Measurements from ENCODE around the gene GPR65. TPM values are rescaled to one million over a fixed set of nuclear protein-coding genes. Genes with fewer than 3 reads are reported as not detected.

The GPR65 gene
- total and polyA plus RNA-seq, 5 experiments from 2014 or later, result 11.4 to 27.3 (median 12.0) TPM

DNA sequence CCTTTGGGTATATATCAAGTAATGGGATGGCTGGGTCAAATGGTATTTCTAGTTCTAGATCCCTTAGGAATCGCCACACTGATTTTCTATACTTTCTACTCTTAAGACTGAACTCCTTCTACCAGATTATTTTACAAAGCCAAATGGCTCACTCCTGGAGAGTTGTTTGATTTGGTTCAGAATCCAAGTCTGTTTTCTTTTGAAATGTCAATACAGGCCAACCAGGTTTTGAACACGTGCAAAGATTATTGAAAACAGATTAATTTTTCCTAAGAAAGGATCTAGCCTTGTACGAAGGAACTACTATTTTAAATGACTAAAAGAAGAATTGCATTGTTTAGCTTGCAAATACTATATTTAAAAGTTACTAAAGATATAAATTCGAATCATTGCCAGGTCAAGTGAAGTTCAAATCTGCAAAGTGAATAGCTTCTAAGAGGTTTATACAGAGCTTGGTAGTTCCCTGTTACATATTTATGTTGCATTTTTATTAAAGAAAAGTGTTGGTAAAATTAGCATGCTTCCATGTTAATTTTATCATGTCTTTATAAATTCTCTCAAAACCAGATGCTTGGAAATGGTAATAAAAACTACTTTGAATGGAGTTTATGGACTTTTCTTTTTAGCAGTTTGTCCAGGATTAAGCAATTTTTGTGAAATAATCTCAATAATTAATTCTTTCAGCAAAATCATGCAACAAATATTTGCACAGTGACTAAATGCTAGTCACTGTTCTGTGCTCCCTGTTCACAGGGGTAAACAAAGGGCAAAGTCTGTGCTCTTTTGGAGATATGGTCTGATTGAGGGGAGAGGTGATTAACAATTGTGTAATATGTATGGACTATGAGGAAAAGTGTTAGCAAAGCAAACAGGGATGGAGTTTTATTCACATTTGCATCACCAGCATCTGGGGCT is 38.9 kb downstream of the GPR65 start:
- no peak for DNase-seq
- ATAC-seq, result no peak
- Mint-ChIP-seq H3K9me3 (no peaks in the 10 kb centered on the region), H3K36me3 (peaks cover 0 to 7% (median 0%) of the 10 kb centered on the region in 3 donors), H3K27me3 (peaks cover 0 to 6% (median 0%) of the 10 kb centered on the region in 5 donors), H3K4me1 (peaks cover 0 to 7% (median under 1%) of the 10 kb centered on the region in 4 donors), H3K27ac (no peak overlapping the region), H3K4me3 (no peak overlapping the region)
- POLR2A ChIA-PET, result no interaction called here

DNA sequence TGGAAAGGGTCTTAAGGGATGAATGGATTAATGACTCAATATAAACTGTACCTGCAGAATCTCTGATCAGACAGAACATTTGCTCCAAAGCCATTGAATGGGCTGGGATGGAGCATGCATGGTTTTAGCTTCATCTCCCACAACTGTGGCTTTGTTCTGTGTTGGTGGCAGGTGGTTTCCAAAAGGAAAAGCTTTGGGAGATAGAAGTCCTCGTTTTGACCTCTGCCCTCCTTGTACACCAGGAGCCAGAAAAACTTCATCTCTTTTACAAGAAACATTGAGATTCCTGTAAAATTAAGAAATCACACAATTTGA is 39.5 kb downstream of the GPR65 start:
- Mint-ChIP-seq H3K9me3 (no peaks in the 10 kb centered on the region), H3K27ac (no peak overlapping the region), H3K36me3 (peaks cover 0 to 7% (median 0%) of the 10 kb centered on the region in 3 donors), H3K4me1 (peaks cover 0 to 2% (median under 1%) of the 10 kb centered on the region in 4 donors), H3K27me3 (peaks cover 0 to 6% (median 0%) of the 10 kb centered on the region in 5 donors), H3K4me3 (no peak overlapping the region)
- ATAC-seq, result no peak
- POLR2A ChIA-PET, result no interaction called here
- DNase-seq, result no peak

DNA sequence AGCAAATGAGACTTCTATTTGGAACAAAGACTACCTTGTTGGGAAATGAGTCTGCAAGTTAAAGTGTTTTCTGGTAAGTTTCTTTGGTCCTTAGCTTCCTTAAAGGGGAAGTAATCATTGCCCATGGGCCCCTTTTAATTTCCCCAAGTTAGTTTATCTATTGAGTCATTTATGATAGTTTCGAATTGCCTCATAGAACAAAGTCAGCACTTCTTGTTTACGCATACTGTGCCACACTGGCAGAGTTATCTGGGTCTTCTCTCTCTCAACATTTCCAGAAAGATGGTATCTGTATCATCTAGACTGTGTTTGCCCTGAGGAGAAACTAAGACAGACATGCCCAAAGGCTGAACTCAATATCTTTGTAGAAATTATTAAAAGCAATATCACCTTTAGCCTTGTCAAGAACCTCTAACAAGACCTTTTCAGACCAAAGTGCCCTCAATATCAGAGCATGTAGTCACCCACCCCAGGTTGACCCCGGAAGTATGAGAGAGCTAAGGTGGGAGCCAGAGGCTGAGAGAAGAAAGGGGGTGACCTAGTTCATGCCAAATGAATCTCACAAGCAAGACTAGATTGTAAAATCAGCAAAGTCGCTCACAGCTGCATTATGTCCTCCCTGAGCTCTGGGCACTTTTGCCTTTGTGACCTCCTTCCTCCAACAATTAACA is 40.0 kb downstream of the GPR65 start:
- peaks cover 0 to 7% (median 0%) of the 10 kb centered on the region in 3 donors for H3K36me3 Mint-ChIP-seq
- H3K4me1 Mint-ChIP-seq, result peaks cover 0 to 4% (median 1%) of the 10 kb centered on the region in 4 donors
- H3K27me3 Mint-ChIP-seq, result peaks cover 0 to 6% (median 0%) of the 10 kb centered on the region in 5 donors
- ATAC-seq, result no peak
- H3K27ac Mint-ChIP-seq, result peak overlapping the region in 1 of 10 donors; percentile 50
- H3K4me3 Mint-ChIP-seq, result no peak overlapping the region
- DNase-seq, result no peak
- POLR2A ChIA-PET, result no interaction called here
- no peaks in the 10 kb centered on the region for H3K9me3 Mint-ChIP-seq

DNA sequence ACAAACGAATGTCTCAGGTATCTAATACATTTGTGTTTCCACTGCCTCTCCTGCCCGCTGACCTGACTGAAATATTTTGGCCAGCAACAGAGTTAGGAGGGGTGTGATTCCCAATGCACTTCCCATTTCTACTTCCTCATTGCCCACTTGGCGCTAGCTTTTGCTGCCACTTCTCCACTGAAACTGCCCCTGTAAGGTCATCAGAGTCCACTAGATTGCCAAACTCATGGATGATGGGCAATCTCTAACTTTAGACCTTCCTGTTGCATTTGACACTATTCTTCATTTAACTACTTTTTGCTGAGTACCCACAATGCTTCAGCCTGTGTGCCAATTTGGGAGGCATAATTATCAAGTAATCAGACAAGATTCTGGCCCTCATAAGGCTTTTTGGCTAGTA is 40.8 kb downstream of the GPR65 start:
- no peak overlapping the region for H3K27ac Mint-ChIP-seq
- POLR2A ChIA-PET, result no interaction called here
- no peaks in the 10 kb centered on the region for H3K9me3 Mint-ChIP-seq
- H3K4me3 Mint-ChIP-seq, result no peak overlapping the region
- DNase-seq, result no peak
- peaks cover 0 to 7% (median 0%) of the 10 kb centered on the region in 3 donors for H3K36me3 Mint-ChIP-seq
- H3K4me1 Mint-ChIP-seq, result peaks cover 0 to 12% (median 4%) of the 10 kb centered on the region in 4 donors
- peaks cover 0 to 6% (median 0%) of the 10 kb centered on the region in 5 donors for H3K27me3 Mint-ChIP-seq
- no peak for ATAC-seq

DNA sequence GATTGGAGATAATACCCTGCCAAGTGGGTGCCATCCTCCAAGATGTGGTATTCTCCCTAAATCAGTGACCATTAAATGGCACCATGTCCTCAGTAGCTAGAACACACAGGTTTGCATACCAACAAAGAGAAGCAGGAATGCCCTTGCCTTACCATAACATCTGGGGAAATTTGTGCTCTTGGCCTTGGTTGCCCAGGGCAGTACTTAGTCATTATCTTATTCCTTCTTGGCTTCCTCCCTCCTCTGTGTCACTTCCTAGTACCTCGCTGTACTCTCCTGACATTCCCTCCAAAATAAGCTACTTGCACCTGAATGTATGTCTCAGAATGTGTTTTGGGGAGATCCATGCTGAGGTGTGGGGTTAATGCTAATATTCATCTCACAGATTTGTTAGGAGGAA is 43.4 kb downstream of the GPR65 start:
- H3K27ac Mint-ChIP-seq, result no peak overlapping the region
- peaks cover 0 to 8% (median 1%) of the 10 kb centered on the region in 9 donors for H3K9me3 Mint-ChIP-seq
- peaks cover 0 to 9% (median 6%) of the 10 kb centered on the region in 3 donors for H3K36me3 Mint-ChIP-seq
- ATAC-seq (no peak), DNase-seq (no peak)
- no peak overlapping the region for H3K4me3 Mint-ChIP-seq
- H3K4me1 Mint-ChIP-seq, result peaks cover 0 to 14% (median 4%) of the 10 kb centered on the region in 4 donors
- POLR2A ChIA-PET, result interaction anchor here (1.0 kb wide), 1 partner anchor 17 kb away, joined by 4 read pairs; no protein-coding TSS in a partner anchor
- peaks cover 0 to 6% (median 0%) of the 10 kb centered on the region in 5 donors for H3K27me3 Mint-ChIP-seq

DNA sequence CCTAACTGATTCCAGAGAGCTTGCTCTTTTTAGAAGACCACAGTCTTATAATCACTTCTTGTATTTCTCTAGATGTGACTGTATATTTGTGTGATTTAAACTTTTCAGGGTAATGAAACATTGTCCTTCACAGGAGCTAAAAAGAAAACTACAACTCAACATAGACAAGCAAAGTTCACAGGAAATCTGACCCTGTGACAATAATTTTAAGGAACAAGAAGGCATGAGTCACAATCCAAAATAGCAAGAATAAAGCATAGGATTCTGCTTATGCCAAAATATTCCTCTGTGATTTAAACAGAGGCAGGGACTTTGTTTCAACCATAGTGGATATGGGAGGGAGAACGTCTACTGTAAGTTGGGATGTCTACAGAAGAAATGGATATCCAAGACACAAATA is 44.3 kb downstream of the GPR65 start:
- ATAC-seq (no peak), DNase-seq (no peak)
- H3K27me3 Mint-ChIP-seq, result peaks cover 0 to 6% (median 0%) of the 10 kb centered on the region in 5 donors
- peaks cover 0 to 17% (median 2%) of the 10 kb centered on the region in 9 donors for H3K9me3 Mint-ChIP-seq
- peak overlapping the region in 1 of 10 donors; percentile 17 for H3K27ac Mint-ChIP-seq
- no peak overlapping the region for H3K4me3 Mint-ChIP-seq
- H3K36me3 Mint-ChIP-seq, result peaks cover 0 to 14% (median 10%) of the 10 kb centered on the region in 3 donors
- H3K4me1 Mint-ChIP-seq, result peaks cover 0 to 12% (median 4%) of the 10 kb centered on the region in 4 donors
- POLR2A ChIA-PET, result interaction anchor here (1.0 kb wide), 1 partner anchor 16 kb away, joined by 4 read pairs; no protein-coding TSS in a partner anchor

DNA sequence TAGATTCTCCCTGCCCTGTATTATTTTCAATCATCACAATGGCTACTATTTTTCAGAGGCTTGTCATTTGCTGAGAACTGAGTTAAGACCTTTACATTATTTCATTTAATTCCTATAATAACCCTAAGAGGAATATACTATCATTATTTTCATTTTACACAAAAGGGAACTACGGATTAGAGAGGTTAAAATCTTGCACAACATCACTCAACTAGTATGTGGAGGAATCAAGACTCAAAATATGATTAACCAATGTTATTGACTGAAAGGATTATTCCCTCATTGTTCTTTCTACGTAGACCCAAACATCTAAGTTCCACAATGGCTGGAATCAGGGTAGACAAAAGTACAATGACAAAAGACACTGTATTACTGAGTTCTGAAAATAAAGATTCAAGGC is 45.0 kb downstream of the GPR65 start:
- Mint-ChIP-seq H3K4me3 (no peak overlapping the region), H3K9me3 (peaks cover 0 to 18% (median 2%) of the 10 kb centered on the region in 9 donors), H3K27me3 (peaks cover 0 to 6% (median 0%) of the 10 kb centered on the region in 5 donors), H3K4me1 (peaks cover 0 to 12% (median 4%) of the 10 kb centered on the region in 4 donors), H3K36me3 (peaks cover 0 to 14% (median 10%) of the 10 kb centered on the region in 3 donors), H3K27ac (no peak overlapping the region)
- no peak for DNase-seq
- no peak for ATAC-seq
- POLR2A ChIA-PET, result no interaction called here

DNA sequence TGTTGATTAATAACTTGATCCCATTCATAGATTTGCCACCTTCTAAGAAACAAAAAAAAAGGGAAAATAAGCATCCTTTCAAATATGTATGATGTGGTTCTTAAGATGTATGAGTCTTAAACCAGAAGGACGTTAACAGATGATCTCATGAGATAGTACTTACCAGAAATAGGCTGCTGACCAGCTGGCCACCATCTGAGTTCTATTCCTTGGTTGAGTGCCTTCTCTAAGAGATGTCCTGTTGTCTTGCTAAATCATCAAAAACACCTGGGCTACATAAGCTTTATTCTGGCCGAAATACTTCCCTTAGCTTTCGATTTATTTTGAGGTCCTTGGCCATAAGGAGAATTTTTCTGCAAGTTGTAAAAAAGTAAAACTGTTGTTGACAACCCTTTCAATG is 55.6 kb downstream of the GPR65 start:
- Mint-ChIP-seq H3K9me3 (peaks cover 0 to 4% (median 0%) of the 10 kb centered on the region in 9 donors), H3K4me3 (no peak overlapping the region), H3K4me1 (peaks cover 0 to 2% (median 0%) of the 10 kb centered on the region in 4 donors), H3K27me3 (peaks cover 0 to 8% (median 5%) of the 10 kb centered on the region in 5 donors), H3K36me3 (peaks cover 0 to 11% (median 0%) of the 10 kb centered on the region in 3 donors), H3K27ac (no peak overlapping the region)
- ATAC-seq (no peak), DNase-seq (no peak)
- POLR2A ChIA-PET, result no interaction called here

DNA sequence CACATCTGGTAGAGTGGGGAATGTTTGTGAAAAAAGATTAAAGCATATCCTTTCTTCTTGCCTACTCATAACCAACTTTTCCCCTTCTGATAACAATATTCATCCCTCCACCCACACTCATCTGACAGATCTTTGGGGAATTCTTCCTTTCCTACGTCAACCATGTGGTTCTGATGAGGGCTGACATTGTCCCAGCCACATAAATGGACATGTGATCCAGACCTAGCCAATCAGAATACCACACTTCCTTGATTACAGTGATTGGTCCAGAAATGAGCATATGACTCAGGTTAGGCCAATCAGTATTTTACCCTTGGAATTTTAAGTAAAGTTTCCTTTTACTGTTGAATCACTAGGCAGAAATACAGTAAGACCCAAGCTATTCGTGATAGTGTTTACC is 58.9 kb downstream of the GPR65 start:
- ATAC-seq (no peak), DNase-seq (no peak)
- Mint-ChIP-seq H3K36me3 (peaks cover 0 to 18% (median 0%) of the 10 kb centered on the region in 3 donors), H3K9me3 (peaks cover 0 to 10% (median 0%) of the 10 kb centered on the region in 9 donors), H3K4me1 (peaks cover 0 to 2% (median 0%) of the 10 kb centered on the region in 4 donors), H3K4me3 (no peak overlapping the region), H3K27ac (no peak overlapping the region), H3K27me3 (peaks cover 0 to 4% (median 0%) of the 10 kb centered on the region in 5 donors)
- POLR2A ChIA-PET, result no interaction called here

Other genes with a start within 250 kb of the GPR65 start
- gene GALC, start 12.0 kb upstream of the GPR65 start, total RNA-seq, result 10 to 100 TPM; 19.7 to 24.4 TPM
- 10 to 100 TPM in 1 of 3 donors, 1 to 10 TPM in 2; 8.1 to 18.7 (median 9.0) TPM for gene GALC, start 12.0 kb upstream of the GPR65 start, polyA plus RNA-seq